KOPT-K1 (cell line): ENCODE data around the gene KCNN4.
"Not testable (repeated sequence)": the region's sequence is repeated elsewhere in the genome, so short reads cannot be mapped to it uniquely, and the experiment has no call there.

ENCODE experiments used
- H3K27ac ChIP-seq: fragments of 200-600 bp; sonication (generic); 2 replicates; pipeline ENCODE4 v1.5.1; 2016; ENCODE audit warnings: antibody characterized with exemption, mild to moderate bottlenecking, low read depth, low read length; ENCODE audit not compliant: poor library complexity, severe bottlenecking
- H3K36me3 ChIP-seq: fragments of 200-600 bp; sonication (generic); 2 replicates; pipeline ENCODE4 v1.5.1; 2017; ENCODE audit warnings: antibody characterized with exemption, mild to moderate bottlenecking, low read length, moderate library complexity; ENCODE audit not compliant: insufficient read depth
- H3K9me3 ChIP-seq: fragments of 200-600 bp; sonication (generic); 2 replicates; pipeline ENCODE4 v1.5.1; 2017; ENCODE audit warnings: antibody characterized with exemption, low read length, mild to moderate bottlenecking; ENCODE audit not compliant: insufficient read depth, poor library complexity, severe bottlenecking

KCNN4 gene

DNA sequence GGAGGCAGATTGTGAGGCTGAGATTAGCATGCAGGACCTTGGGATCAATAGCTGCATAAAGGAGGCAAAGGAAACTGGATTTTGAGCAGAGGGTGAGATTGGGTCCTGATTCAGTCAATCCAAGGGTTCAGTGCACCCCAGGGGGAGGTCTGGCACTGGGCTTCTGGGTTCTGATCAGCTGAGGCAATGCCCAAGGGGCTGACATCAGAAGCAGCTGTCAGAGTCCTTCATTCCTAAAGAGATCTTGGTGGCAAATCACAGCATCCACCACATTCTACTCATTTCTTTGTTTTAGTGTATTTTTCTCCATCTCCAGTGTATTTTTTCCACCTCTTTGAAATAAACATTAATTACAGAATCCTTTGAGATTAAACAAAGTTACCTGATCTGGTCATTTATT, 26.9 kb upstream of the KCNN4 start:
- H3K27ac ChIP-seq, result no peak overlapping the region
- H3K36me3 ChIP-seq, result no peaks in the 10 kb centered on the region
- no peaks in the 10 kb centered on the region for H3K9me3 ChIP-seq

DNA sequence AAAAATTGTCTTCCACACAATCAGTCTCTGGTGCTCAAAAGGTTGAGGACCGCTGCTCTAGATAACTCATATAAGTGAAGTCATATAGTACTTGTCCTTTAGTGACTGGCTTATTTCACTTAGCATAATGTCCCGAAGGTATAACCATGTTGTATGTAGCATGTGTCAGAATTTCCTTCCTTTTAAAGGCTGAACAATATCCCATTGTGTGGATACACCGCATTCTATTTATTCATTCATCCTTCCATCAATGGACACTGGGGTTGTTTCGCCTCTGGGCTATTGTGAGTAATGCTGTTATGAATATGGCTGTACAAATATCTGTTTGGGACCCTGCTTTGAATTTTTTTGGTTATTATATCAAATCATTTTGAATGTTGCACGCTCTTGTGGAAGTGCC, 26.1 kb upstream of the KCNN4 start:
- no peak overlapping the region for H3K27ac ChIP-seq
- H3K9me3 ChIP-seq, result no peaks in the 10 kb centered on the region
- H3K36me3 ChIP-seq, result no peaks in the 10 kb centered on the region

DNA sequence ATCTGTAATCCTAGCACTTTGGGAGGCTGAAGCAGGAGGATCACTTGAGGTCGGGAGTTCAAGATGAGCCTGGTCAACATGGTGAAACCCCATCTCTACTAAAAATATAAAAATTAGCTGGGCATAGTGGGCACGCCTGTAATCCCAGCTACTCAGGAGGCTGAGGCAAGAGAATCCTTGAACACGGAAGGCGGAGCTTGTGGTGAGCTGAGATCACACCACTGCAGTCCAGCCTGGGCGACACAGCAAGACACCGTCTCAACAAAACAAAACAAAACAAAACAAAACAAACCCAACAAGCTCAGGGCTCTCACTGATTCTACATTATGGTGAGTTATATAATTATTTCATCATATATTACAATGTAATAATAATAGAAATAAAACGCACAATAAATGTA, 25.6 kb upstream of the KCNN4 start:
- not testable (repeated sequence) for H3K27ac ChIP-seq, H3K9me3 ChIP-seq, H3K36me3 ChIP-seq

DNA sequence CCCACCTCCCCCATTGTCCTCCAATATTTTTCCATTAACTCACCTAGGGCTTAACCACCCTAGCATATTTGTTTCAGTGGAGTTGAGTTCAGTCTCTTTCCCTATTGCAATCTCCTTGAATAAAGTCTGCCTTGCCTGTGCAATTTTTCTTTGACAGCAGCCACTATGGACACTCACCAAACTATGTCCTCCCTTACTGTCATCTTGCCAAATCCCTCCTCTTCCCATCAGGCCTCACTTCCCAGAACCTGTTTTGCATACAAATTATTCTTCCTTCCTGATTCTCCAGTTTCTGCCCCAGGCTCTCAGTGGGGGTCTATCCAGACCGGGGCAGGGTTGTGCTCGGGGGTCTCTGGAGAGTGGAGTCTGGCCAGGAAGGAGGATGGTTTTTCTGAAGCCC, 23.7 kb upstream of the KCNN4 start:
- H3K27ac ChIP-seq, result no peak overlapping the region
- no peaks in the 10 kb centered on the region for H3K36me3 ChIP-seq
- H3K9me3 ChIP-seq, result no peaks in the 10 kb centered on the region

DNA sequence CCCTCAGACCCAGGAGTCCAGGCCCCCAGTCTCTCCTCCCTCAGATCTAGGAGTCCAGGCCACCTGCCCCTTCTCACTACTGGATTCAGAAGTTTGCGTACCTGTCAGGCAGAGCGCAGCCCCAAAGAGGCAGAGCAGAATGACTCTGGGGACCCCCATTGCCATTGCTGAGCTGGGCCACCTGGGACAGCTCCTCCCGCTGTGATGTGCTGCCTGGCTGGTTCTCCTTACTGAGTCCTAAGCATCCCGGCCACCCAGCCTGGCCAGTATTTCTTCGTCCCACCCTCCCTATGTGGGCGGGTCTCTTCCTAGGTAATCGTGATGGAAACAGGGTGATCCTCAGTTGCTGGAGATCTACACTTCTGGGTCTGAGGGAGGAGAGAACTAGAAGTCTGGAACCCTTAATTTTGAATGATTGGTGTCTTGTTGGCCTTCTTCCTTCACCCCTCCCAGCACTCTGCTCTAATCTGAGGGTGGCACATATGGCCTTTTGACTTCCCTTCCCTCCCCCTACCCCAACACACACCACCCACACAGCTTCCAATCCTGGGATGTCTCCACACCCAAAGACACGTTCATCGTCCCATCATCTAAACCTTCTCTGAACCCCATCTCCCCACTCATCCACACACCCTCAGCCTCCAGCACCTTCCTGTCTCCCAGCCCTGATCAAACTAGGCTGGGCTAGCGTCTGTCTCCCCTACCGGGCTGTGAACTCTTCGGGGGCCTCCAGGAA, 21.6 kb upstream of the KCNN4 start, which contains the start of gene LYPD5:
Gene LYPD5 (minus strand): TSS at position 232 of the 736 bp plus-strand sequence. CDS start 67 bp downstream, at position 165.
- Histone ChIP-seq H3K27ac (no peak within 1 kb of the TSS), H3K36me3 (no peaks in the 10 kb centered on the region), H3K9me3 (no peaks in the 10 kb centered on the region)

DNA sequence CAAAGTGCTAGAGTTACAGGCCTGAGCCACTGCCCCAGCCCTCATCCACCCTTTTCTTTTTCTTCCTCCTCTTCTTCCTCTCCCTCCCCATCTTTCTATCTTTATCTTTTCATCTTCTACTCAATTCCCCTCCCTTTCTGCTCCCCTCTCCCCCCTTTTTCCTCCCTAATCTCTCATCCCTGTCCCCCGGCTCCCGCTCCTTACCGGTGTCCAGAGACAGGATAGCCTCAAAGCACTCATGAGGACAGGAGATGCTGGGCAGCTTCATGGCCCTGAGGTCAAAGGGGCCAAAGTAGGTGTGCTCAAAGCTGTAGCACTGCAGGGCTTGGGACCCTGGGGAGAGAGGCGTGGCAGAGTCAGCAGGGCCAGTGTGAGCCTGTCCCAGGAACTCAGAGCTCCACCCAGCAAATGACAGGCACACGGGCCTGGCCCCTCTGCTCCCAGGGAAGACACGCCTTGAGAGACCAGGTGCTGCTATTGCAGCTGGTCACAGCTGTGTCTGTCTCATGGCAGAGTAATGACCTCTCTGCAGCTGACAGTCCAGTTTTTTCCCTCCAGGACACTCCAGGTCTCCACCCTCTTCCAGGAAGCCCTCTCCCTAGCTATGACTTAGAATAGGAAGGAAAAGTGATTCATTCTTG, 18.8 kb upstream of the KCNN4 start:
- Histone ChIP-seq H3K36me3 (no peaks in the 10 kb centered on the region), H3K9me3 (no peaks in the 10 kb centered on the region), H3K27ac (no peak overlapping the region)

DNA sequence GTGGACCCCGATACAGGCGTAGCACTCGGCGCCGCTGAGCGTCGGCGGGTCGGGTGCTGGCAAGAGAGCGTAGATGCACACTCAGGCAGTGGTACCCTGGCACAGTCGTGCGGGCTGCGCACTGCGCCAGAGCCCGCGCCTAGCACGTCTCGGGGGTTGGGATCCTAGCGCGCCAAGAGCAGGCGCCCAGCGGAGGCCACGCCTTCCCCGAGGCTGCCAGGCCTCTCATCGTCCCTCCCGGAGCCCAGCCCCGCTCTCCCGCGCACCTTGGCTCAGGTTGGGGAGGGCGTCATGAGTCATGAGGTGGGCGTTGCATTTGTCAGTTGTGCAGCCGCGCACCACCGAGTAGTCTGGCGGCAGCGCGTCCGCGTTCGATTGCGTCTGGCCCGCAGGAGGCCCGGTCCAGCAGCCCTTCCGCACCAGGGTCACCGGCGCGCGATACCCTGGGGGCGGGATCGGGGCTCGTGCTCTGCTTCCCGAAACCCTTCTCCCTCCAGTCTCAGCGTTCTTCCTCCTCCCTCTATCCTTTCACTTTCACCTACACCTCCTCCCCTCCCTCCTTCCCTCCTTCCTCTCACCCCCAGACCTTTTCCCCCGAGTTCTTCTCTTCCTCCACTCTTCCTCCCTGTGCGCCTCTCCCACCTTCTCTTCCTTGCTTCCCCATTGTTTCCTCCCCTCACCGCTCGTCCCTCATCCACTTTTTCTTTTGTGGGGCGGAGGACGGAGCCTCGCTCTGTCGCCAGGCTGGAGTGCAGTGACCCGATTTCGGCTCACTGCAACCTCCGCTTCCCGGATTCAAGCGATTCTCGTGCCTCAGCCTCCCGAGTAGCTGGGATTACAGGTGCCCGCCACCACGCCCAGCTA, 18.0 kb upstream of the KCNN4 start:
- Histone ChIP-seq H3K9me3 (no peaks in the 10 kb centered on the region), H3K27ac (no peak overlapping the region), H3K36me3 (no peaks in the 10 kb centered on the region)

DNA sequence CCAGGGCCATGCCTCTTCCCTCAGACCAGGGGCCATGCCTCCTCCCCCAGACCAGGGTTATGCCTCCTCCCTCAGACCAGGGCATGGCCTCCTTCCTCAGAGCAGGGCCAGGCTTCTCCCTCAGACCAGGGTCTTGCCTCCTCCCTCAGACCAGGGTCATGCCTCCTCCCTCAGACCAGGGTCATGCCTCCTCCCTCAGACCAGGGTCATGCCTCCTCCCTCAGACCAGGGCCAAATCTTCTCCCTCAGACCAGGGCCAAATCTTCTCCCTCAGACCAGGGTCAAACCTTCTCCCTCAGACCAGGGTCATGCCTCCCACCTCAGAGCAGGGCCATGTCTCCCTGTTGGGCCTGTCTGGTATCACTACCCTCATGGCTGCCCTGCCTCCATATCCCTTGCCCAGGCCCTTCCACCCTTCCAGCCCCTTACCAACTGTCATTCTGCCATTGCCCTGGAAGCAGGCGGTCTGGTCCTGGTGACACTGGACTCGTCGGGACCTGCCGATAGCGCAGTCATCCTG, 17.3 kb upstream of the KCNN4 start:
- H3K36me3 ChIP-seq, result no peaks in the 10 kb centered on the region
- H3K9me3 ChIP-seq, result no peaks in the 10 kb centered on the region
- no peak overlapping the region for H3K27ac ChIP-seq

DNA sequence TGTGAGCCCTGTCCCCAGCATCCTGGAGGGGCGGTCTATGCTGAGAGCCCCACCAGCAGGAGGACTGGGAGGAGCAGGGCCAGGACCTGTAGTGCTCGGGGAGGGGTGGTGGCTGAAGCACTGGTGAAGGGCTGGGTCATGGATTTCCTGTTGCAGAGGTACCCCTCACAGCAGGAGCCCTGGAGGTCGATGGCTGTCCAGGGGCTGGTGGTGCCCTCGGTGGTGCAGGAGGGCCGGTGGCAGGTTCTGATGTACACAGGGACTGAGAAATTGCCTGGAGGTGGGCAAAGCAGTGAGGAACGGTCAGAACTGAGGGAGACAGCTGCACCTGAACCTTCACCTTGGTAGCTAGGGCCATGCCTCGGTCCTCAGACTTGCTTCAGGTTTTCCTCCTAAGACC, 16.8 kb upstream of the KCNN4 start:
- Histone ChIP-seq H3K9me3 (no peaks in the 10 kb centered on the region), H3K27ac (no peak overlapping the region), H3K36me3 (no peaks in the 10 kb centered on the region)

DNA sequence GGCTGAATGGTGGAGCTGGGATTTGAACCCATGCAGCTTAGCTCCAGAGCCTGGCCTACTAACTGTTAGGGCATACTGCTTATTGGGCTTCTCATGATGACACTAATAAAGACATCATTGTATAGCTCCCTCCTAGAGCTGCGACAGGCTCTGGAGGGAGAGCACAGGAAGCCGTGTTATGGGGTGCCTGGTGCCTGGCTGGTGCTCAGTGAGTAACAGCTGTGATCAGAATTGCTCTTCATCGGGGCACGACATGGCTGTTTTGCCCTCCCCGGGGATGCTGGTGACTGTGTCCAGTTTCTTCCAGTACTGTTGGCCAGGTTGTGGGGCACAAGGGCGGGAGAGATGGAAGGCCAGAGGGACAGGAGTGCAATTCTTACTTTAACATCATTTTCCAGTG, 16.3 kb upstream of the KCNN4 start:
- H3K36me3 ChIP-seq, result no peaks in the 10 kb centered on the region
- H3K9me3 ChIP-seq, result no peaks in the 10 kb centered on the region
- no peak overlapping the region for H3K27ac ChIP-seq

DNA sequence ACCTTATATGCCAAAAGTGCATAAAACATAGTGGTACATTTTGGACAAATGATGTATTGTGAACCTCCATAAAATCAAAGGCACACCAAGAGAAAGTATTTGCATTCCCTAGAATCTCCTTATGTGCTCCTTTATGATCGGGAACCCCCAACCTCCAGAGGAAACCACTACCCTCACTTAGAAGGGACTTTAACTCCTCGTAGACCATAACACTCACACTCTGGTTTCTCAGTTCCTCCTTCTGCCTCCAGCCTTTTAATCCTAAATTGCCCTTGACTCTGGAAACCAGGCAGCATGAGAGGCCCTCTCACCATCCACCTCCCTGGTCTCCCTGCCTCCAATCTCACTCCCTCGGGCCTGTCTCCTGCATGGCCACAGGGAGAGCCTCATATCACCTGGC, 9.8 kb upstream of the KCNN4 start:
- no peaks in the 10 kb centered on the region for H3K36me3 ChIP-seq
- no peak overlapping the region for H3K27ac ChIP-seq
- H3K9me3 ChIP-seq, result no peaks in the 10 kb centered on the region

DNA sequence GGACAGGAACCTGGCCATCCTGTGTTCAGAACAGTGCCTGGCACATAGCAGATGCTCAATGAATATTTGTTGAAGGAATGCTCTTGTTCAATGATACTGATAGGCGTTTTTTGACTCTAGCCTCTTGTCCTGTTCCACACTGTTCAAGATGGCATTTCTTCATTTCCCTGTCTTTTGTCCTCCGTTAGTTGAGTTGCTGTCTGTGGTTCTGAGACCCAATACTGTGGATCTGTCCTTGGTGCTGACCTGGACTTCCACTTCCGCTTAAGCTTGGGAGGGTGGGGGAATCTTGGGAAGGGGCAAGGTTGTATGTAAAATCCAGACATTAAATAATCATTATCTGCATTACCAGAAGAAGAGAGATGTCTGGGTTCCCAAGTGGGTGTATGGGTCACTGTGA, 8.3 kb upstream of the KCNN4 start:
- Histone ChIP-seq H3K36me3 (no peaks in the 10 kb centered on the region), H3K27ac (no peak overlapping the region), H3K9me3 (no peaks in the 10 kb centered on the region)

DNA sequence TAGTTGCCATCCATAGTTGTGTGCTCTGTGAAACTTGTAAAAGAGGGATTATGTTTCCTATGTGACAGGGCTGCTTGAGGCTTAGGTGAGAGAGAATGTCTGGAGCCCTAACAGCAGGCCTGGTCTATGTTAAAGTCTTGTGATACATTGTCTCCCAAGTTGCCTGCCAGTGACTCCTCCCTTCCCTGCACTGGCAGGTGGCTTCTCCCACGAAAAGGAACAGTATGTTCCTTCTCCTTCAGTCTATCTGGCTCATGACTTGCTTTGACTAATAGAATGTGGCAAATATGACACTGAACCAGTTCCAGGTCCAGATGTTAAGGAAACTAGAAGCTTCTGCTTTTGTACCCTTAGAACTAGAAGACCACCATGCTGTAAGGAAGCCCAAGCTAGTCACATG, 5.9 kb upstream of the KCNN4 start:
- no peaks in the 10 kb centered on the region for H3K36me3 ChIP-seq
- no peaks in the 10 kb centered on the region for H3K9me3 ChIP-seq
- no peak overlapping the region for H3K27ac ChIP-seq

DNA sequence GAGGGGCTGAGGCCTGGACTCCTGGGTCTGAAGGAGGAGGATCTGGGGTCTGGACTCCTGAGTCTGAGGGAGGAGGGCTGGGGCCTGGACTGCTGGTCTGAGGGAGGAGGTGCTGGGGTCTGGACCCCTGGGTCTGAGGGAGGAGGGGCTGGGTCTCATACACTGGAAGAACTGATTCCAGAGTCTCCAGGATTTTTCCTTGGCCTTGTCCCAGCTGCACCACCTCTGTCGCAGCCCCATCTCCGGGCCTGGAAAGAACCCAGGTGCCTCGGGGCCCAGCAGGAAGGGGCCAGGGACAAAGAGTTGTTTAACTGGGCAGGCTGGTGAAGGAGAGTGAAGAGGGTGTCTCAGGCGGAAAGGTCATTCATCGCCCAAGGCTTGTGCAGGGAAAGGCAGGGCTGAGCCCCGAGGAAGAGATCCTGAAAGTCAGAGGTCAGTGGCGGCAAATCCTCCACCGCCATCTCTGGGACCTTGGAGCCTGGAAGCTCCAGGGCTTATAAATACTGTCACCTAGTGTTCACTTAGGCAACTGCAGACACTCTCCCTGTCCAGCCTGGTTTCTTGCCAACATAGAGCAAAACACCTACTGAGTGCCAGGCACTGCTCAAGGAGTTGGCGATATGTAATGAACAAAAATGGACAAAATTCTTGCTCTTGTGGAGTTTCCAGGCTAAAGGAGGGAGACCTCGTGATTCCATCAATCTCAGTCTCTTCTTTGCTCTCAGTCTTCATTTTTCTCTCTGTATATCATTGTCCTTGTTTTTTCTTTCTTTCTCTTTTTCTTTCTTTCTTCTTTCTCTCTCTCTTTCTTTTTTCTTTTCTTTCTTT, 4.4 kb upstream of the KCNN4 start:
- Histone ChIP-seq H3K27ac (peak overlapping the region; percentile 94), H3K9me3 (no peaks in the 10 kb centered on the region), H3K36me3 (no peaks in the 10 kb centered on the region)
